ENCODE measurements around the gene NFX1.

GRCh38 chr9:33255014-33255413 is 35.3 kb upstream of the NFX1 start:
- TF ChIP-seq, protein P1, sequence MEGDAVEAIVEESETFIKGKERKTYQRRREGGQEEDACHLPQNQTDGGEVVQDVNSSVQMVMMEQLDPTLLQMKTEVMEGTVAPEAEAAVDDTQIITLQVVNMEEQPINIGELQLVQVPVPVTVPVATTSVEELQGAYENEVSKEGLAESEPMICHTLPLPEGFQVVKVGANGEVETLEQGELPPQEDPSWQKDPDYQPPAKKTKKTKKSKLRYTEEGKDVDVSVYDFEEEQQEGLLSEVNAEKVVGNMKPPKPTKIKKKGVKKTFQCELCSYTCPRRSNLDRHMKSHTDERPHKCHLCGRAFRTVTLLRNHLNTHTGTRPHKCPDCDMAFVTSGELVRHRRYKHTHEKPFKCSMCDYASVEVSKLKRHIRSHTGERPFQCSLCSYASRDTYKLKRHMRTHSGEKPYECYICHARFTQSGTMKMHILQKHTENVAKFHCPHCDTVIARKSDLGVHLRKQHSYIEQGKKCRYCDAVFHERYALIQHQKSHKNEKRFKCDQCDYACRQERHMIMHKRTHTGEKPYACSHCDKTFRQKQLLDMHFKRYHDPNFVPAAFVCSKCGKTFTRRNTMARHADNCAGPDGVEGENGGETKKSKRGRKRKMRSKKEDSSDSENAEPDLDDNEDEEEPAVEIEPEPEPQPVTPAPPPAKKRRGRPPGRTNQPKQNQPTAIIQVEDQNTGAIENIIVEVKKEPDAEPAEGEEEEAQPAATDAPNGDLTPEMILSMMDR (optimal IDR thresholded peaks at IDR 0.05 in 1 of 3, IDR thresholded peaks at IDR 0.05 in 1 of 3, conservative IDR thresholded peaks at IDR 0.05 in 1 of 3; ENCODE audit: extremely low read depth in 1 of 3, insufficient read depth in 2 of 3, low read length in 3 of 3): no peak
- TF ChIP-seq EZH2 (IDR thresholded peaks at IDR 0.05; ENCODE audit: low read length): no peak

All from keratinocyte (primary cell).